Ramos (cell line): ENCODE data around the gene NKX2-3.

Experiments
- in situ Hi-C: fragments of 300-500 bp; cut with MboI; formaldehyde crosslinking; loops from one replicate; pipeline ENCODE4 v1.14.3; 2022; ENCODE audit warnings: low sequenced_read_pairs; ENCODE audit not compliant: unreplicated experiment

NKX2-3 gene

GRCh38 chr10:99537989-99538917 is 5.5 kb downstream of the NKX2-3 start:
- in situ Hi-C loops, result no loop called here

GRCh38 chr10:99539120-99539519 is 6.4 kb downstream of the NKX2-3 start:
- in situ Hi-C loops, result no loop called here

- in situ Hi-C loops, result no loop called here
These were observed 7.1 kb downstream of the NKX2-3 start for GRCh38 chr10:99539820-99540219.

- in situ Hi-C loops, result no loop called here
These were observed 7.5 kb downstream of the NKX2-3 start for GRCh38 chr10:99540306-99540656.

- in situ Hi-C loops, result no loop called here
These were observed 8.2 kb downstream of the NKX2-3 start for GRCh38 chr10:99540657-99541531.

- in situ Hi-C loops, result no loop called here
These were observed 11.6 kb downstream of the NKX2-3 start for GRCh38 chr10:99544322-99544721.

- in situ Hi-C loops, result no loop called here
These were observed 15.3 kb downstream of the NKX2-3 start for GRCh38 chr10:99548041-99548530.

- in situ Hi-C loops, result no loop called here
These were observed 18.4 kb downstream of the NKX2-3 start for GRCh38 chr10:99551158-99551557.

- in situ Hi-C loops, result no loop called here
These were observed 18.9 kb downstream of the NKX2-3 start for GRCh38 chr10:99551616-99552015.

GRCh38 chr10:99555371-99555770 is 22.6 kb downstream of the NKX2-3 start:
- in situ Hi-C loops, result no loop called here

- in situ Hi-C loops, result no loop called here
These were observed 23.2 kb downstream of the NKX2-3 start for GRCh38 chr10:99555825-99556523.

- in situ Hi-C loops, result no loop called here
These were observed 24.3 kb downstream of the NKX2-3 start for GRCh38 chr10:99557044-99557443.

- in situ Hi-C loops, result no loop called here
These were observed 26.0 kb downstream of the NKX2-3 start for GRCh38 chr10:99558708-99559107.

GRCh38 chr10:99560277-99561126 is 27.8 kb downstream of the NKX2-3 start:
- in situ Hi-C loops, result no loop called here

- in situ Hi-C loops, result no loop called here
These were observed 29.9 kb downstream of the NKX2-3 start for GRCh38 chr10:99562631-99563030.

GRCh38 chr10:99564361-99564760 is 31.6 kb downstream of the NKX2-3 start:
- in situ Hi-C loops, result no loop called here

- in situ Hi-C loops, result no loop called here
These were observed 32.4 kb downstream of the NKX2-3 start for GRCh38 chr10:99565166-99565565.

GRCh38 chr10:99569253-99569939 is 36.7 kb downstream of the NKX2-3 start:
- in situ Hi-C loops, result no loop called here

- in situ Hi-C loops, result no loop called here
These were observed 37.2 kb downstream of the NKX2-3 start for GRCh38 chr10:99569961-99570360.
